ENCODE results near the gene C6orf52. TPM values are rescaled to one million over a fixed set of nuclear protein-coding genes. Genes with fewer than 3 reads are reported as not detected.

Gene C6orf52
- total RNA-seq, 1 donor from 2014 or later = 3.5 TPM

DNA sequence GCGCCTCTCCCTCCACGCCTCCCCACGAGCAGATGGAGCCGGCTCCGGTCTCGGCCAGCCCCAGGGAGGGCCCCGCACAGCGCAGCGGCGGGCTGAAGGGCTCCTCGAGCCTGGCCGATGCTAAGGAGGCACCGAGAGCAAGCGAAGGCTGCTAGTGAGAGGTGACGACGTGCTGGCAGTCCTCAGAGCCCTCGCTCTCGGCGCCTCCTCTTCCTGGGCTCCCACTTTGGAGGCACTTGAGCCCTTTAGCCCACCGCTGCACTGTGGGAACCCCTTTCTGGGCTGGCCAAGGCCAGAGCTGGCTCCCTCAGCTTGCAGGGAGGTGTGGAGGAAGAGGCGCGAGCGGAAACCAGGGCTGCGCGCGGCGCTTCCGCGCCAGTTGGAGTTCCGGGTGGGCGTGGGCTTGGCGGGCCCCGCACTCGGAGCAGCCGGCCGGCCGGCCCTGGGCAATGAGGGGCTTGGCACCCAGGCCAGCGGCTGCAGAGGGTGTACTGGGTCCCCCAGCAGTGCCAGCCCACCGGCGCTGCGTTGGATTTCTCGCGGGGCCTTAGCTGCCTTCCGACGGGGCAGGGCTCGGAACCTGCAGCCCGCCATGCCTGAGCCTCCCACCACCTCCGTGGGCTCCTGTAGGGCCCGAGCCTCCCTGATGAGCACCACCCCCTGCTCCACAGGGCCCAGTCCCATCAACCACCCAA, 26.0 kb upstream of the C6orf52 start:
- H3K9me3 Mint-ChIP-seq (ENCODE audit: low read depth) = no peaks in the 10 kb centered on the region
- no peaks in the 10 kb centered on the region for H3K36me3 Mint-ChIP-seq (ENCODE audit: insufficient read depth)
- no peak for DNase-seq (ENCODE audit: low spot score, unreplicated experiment)
- no peak overlapping the region for H3K27ac Mint-ChIP-seq
- TF ChIP-seq, protein P1, sequence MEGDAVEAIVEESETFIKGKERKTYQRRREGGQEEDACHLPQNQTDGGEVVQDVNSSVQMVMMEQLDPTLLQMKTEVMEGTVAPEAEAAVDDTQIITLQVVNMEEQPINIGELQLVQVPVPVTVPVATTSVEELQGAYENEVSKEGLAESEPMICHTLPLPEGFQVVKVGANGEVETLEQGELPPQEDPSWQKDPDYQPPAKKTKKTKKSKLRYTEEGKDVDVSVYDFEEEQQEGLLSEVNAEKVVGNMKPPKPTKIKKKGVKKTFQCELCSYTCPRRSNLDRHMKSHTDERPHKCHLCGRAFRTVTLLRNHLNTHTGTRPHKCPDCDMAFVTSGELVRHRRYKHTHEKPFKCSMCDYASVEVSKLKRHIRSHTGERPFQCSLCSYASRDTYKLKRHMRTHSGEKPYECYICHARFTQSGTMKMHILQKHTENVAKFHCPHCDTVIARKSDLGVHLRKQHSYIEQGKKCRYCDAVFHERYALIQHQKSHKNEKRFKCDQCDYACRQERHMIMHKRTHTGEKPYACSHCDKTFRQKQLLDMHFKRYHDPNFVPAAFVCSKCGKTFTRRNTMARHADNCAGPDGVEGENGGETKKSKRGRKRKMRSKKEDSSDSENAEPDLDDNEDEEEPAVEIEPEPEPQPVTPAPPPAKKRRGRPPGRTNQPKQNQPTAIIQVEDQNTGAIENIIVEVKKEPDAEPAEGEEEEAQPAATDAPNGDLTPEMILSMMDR (IDR thresholded peaks at IDR 0.05; ENCODE audit: unreplicated experiment) = no peak
- no peaks in the 10 kb centered on the region for H3K27me3 Mint-ChIP-seq
- H3K4me1 Mint-ChIP-seq (ENCODE audit: low read depth) = peaks cover 21% of the 10 kb centered on the region
- H3K4me3 Mint-ChIP-seq (ENCODE audit: low read depth) = no peak overlapping the region

DNA sequence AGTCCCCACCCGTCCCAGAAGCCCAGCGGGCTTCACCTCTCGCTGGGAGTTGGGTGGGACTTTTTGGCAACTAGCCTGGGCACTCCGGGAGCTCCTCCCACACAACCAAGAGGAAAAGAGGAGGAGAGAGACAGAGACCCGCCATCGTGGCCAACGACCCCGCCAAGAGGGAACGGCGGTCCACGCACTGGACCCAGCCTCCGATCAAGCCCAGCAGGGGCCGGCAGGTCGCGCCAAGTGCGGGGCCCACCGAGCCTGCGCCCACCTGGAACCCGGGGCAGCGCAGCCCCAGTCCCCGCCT, 25.5 kb upstream of the C6orf52 start:
- TF ChIP-seq, protein P1 (IDR thresholded peaks at IDR 0.05; ENCODE audit: unreplicated experiment) = no peak
- H3K36me3 Mint-ChIP-seq (ENCODE audit: insufficient read depth) = no peaks in the 10 kb centered on the region

DNA sequence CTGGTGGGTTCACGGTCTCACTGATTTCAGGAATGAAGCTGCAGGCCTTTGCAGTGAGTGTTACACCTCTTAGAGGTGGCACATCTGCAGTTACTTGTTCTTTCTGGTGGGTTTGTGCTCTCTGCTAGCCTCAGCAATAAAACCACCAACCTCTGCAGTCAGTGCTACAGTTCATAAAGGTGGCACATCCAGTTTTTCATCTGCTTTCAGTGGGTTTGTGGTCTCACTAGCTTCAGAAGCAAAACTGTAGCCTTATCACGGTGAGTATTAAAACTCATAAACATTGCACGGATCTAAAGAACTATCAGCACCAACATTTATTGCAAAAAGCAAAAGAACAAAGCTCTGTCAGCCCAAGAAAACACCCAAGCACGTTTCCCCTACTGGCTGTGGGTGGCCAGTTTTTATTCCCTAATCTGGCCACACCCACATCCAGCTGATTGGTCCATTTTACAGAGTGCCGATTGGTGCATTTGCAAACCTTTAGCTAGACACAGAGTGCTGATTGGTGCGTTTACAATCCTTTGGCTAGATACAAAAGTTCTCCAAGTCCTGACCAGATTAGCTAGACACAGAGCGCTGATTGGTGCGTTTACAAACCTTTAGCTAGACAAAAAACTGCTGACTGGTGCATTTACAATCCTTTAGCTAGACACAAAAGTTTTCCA, 25.0 kb upstream of the C6orf52 start:
- Mint-ChIP-seq H3K27ac (no peak overlapping the region), H3K4me3 (ENCODE audit: low read depth) (no peak overlapping the region), H3K27me3 (no peaks in the 10 kb centered on the region), H3K4me1 (ENCODE audit: low read depth) (peaks cover 13% of the 10 kb centered on the region), H3K9me3 (ENCODE audit: low read depth) (no peaks in the 10 kb centered on the region), H3K36me3 (ENCODE audit: insufficient read depth) (no peaks in the 10 kb centered on the region)
- TF ChIP-seq, protein P1 (IDR thresholded peaks at IDR 0.05; ENCODE audit: unreplicated experiment) = no peak
- DNase-seq (ENCODE audit: low spot score, unreplicated experiment) = no peak

More for the DNA sequence above, 25.5 kb upstream of the C6orf52 start:
- no peak overlapping the region for H3K4me3 Mint-ChIP-seq (ENCODE audit: low read depth)
- H3K4me1 Mint-ChIP-seq (ENCODE audit: low read depth) = peaks cover 16% of the 10 kb centered on the region
- H3K27ac Mint-ChIP-seq = no peak overlapping the region
- H3K27me3 Mint-ChIP-seq = no peaks in the 10 kb centered on the region
- no peak for DNase-seq (ENCODE audit: low spot score, unreplicated experiment)
- H3K9me3 Mint-ChIP-seq (ENCODE audit: low read depth) = no peaks in the 10 kb centered on the region

DNA sequence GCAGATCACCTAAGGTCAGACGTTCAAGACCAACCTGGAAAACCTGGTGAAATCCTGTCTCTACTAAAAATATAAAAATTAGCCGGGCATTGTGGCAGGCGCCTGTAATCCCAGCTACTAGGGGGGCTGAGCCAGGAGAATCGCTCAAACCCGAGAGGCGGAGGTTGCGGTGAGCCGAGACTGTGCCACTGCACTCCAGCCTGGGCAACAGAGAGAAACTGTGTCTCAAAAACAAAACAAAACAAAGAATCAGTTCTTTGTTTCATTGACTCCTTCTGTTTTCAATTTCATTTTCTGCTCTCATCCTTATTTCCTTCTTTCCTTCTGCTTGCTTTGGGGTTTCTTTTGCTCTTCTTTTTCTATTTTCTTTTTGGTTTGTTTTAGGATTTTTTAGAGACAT, 19.5 kb upstream of the C6orf52 start:
- no peaks in the 10 kb centered on the region for H3K27me3 Mint-ChIP-seq
- TF ChIP-seq, protein P1 (IDR thresholded peaks at IDR 0.05; ENCODE audit: unreplicated experiment) = no peak
- H3K4me3 Mint-ChIP-seq (ENCODE audit: low read depth) = no peak overlapping the region
- peaks cover 3% of the 10 kb centered on the region for H3K36me3 Mint-ChIP-seq (ENCODE audit: insufficient read depth)
- H3K9me3 Mint-ChIP-seq (ENCODE audit: low read depth) = no peaks in the 10 kb centered on the region
- H3K27ac Mint-ChIP-seq = no peak overlapping the region
- no peak for DNase-seq (ENCODE audit: low spot score, unreplicated experiment)
- no peaks in the 10 kb centered on the region for H3K4me1 Mint-ChIP-seq (ENCODE audit: low read depth)

DNA sequence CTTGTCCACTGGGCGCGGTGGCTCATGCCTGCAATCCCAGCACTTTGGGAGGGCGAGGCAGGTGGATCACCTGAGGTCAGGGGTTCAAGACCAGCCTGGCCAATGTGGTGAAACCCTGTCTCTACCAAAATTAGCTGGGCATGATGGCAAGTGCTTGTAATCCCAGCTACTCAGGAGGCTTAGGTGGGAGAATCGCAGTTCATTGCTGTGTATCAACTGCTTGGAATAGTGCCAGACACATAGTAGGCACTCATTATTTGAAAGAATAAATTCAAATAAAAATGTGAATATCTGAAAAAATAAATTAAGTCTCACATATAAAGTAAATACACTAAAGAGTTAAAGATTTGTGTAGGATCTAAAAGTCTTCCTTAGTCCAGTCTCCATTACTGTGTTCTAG, 2.2 kb upstream of the C6orf52 start:
- Mint-ChIP-seq H3K27ac (no peak overlapping the region), H3K27me3 (no peaks in the 10 kb centered on the region), H3K4me1 (ENCODE audit: low read depth) (peaks cover 19% of the 10 kb centered on the region), H3K4me3 (ENCODE audit: low read depth) (peak overlapping the region; percentile 97), H3K9me3 (ENCODE audit: low read depth) (no peaks in the 10 kb centered on the region), H3K36me3 (ENCODE audit: insufficient read depth) (peaks cover 9% of the 10 kb centered on the region)
- no peak for DNase-seq (ENCODE audit: low spot score, unreplicated experiment)
- TF ChIP-seq, protein P1 (IDR thresholded peaks at IDR 0.05; ENCODE audit: unreplicated experiment) = no peak

All from progenitor cell of endocrine pancreas (in vitro differentiated cells).